ENCODE data around the gene SMARCD3.

The SMARCD3 gene

DNA sequence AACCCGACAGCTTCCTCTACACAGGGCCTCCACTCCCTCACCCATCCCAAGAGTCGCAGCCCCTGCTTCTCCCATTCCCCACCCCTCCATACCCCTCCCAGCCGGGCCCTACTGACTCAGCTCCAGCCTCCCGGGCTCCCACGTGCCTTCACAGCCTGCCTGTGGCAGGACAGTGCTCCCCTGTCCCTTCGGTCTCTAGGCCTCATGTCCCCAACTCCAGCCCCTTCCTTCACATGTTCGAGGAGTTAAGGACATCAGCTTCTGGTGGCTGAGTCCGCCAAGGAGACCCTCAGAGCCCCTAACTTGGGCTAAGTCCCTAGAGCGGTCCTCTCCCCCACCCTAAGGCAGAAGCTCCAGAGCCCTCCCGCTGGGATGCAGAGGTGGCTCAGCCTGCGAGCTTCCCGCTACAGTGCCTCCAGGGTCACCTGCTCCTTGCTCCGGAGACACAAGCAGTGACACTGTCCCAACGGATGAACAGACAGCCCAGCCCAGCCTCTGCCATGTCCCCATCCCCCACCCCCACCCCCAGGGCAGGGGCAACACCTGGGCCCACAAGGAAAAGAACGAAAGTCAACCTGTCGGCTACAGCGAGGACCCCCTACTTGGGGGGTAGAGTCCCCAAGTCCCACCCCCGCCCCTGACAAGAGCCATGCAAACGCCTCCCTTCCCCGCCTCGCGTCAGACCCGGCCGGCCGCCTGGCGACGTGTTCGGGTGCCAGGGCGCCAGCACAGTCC is 716 bp downstream of the SMARCD3 start:
- no peak for DNase-seq (ENCODE audit: low spot score)

DNA sequence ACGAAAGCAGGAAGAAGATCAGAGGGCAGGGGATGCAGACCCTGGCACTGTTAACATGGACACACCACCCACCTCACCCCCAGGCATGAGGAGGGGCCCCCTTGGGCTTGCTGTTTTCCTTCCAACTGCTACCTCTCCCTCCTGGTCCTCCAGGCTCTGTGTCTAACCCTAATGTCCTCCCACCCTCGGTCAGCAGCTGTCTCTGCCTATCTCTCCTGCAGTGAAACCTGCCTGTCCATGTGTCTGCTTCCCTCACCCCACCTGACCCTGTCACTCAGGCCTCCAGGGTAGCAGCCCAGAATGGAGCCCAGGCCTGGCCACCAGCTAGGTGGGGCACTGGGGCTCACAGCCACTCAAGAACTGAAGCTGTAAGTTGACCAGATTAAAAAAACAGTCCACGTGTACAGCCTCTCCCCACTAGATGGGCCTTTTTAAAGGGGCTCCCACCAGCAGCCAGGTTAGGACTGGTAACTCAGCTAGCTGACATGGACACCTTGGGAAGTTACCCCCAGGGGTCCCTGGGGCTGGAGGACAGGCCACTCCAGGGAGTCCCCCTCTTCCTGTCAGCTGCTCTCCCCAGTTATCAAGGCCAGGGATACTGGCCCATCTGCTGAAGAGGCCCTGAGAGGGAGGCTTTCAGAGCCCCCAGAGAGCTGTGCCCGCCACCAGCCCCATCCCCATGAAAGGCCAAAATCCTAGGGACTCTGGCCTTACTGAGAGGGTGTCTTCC is 1.5 kb downstream of the SMARCD3 start:
- DNase-seq (ENCODE audit: low spot score) = no peak

DNA sequence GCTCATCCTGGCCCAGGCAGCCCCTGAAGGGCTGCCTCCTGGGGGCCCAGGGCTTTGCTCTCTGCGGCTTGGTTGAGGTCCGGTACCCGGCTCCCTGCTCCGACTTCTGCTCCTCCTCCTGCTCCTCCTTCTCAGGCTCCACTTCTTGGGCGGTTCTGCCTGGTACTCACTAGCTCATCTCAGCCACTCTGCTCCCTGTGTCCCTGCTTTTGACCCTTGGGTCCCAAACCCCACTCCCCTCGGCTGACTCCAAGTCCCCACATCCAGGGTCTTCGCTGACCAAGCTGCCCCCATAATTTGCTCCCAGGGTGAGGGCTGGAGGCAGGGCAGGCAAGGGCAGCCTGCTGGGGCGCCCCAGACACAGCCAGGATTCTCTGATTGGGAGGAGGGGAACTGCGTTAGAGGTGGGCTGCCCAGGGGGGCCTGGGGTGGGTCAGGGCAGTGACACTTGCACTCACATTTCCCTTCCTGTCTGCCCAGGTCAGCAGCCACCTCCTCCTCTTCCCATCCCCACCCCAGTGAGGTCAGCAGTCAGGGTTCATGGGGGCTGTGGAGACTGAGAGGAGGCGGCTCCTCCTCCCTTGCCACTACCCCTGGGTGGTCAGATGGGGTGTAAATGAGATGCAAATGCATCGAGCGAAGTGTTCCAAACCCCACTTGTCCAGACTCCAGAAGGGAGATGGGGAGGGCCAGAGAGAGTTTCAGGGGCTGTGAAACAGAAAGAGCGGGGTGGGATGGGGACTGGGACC is 2.2 kb downstream of the SMARCD3 start:
- DNase-seq (ENCODE audit: low spot score) = no peak

DNA sequence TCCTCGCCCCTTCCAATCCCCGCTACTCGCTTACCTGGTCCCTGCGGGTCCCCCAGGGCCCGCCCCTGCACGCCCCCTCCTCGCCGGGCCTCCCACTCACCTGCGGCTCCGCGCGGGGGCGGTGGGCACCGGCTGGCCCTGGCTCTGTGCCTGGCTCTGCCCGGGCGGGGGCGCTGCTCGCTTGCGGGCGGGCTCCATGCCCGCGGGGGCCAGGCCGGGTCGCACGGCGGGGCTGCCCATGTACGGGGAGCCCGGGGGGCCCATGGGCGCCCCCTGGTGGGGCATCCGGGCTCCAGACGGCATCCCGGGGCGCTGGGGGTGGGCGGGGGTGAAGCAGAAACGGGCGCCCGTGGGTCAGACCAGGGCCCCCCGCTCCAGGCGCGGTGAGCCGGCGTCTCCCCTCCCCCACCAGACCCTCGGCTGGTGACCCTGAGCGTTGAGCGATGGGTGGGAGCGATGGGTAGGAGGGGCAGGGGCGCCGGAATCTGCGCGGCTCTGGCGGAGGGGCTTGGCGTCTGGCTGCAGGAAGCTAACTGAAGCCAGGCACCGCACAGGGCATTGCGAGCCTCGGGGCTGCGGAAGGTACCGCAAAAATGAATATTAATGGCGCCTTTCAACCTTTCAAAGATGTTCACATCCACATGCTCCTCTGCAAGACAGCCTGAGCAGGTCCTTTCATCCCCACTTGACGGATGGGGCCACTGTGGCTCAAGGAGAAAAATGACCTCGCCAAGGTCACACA is 3.0 kb downstream of the SMARCD3 start:
- DNase-seq (ENCODE audit: low spot score) = no peak

DNA sequence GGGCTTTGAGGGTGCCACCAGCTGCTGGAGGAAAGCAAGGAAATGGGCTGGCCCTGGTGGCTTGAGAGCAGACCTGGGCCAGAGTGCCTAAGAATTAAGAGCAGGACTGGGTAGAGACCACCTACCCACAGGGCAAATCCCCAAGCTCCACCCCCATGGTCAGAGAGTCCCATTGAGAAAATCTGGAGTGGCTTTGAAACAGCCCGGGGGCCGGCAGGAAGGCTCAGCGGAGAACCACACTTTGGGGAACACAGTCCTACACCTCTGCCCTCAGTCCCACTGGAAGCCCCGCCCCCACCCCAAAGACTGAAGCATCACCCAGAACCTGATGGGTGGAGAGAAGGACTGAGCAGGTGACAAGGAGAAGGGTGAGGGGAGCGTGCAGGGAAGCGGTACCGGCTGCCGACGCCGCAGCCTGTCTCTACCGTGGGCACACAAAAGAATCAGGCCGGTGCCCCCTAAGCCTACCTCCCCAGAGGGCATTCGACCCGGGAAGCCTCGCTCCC is 3.6 kb downstream of the SMARCD3 start:
- DNase-seq (ENCODE audit: low spot score) = no peak

DNA sequence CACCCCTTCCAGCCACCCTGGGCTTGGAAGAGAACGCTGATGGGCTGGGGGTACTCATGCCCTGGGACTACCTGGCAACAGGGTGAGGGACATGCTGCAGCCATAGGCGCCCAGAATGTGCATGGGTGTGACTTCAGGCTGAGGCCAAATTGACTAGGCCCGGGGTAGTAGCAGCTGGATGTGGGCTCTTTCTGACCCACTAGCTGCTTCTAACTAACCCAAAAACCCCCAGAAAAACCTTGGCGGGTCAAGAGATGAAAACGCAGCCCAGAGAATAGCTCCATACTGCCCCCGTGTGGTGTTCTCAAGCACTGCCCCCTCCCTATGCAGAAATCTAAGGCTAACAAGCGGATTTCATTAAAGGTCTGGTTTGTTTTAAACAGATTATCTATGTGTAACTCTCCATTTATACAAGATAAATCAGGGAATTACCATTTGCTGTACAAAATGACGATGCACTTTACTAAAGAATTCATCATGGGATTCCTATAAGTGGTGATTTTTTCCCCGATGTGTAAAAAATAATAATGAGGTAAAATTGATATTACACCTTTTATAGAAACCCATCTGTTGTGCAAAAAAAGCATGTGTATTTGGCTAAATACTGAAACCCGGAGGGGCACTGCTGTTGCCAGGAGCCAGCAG is 4.2 kb downstream of the SMARCD3 start:
- peak; percentile 66 for DNase-seq (ENCODE audit: low spot score)

DNA sequence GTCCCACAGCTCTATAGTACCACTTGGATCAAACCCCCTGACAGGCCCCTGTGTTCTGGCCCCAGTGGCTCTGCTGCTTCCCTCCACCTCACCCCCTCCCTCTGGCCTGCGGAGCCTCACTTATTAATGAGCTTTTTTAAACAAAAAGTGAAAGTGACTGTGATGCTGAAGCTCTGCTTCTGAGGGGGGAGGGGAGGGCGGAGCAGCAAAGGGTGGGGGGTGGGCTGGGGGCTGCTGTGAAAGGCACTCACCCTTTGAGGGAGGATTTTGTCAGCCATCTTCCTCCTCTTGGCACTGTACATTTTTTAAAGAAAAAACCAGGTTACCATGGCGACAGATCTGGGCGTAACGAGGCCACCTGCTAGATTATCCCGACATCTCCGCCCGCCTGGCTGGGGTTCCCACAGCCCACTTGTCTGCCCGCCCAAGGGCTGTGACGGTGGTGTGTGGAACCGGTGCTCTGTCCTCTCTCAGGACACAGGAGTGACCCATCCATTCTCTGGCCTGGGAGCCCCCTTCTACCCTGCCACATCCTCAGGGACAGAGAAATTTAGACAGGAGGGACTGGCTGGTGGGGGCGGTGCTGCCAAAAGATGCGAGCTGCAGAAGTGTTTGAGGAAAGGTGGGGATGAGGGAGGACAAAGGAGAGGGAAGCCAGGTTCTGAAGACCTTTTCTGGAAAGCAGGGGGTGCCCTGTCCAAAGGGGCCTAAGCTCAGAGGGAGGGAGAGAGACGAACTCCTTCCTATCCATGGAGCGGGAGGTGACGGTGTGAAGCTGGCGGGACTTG is 4.9 kb downstream of the SMARCD3 start:
- DNase-seq (ENCODE audit: low spot score) = no peak

DNA sequence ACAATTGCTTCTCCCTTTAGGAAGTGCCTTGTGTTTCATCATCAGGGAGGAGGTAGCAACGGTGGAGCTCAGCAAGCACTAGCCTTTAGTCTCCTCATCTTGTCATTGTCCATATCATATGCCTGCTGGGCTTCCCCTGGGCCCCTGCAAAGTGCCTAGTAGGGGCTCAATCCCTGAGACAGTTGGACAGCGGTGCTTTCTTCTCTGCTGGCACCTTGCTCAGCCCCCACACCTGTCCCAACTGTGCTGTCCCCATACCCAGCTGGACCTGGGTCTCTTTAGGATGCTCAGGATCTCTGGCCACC is 5.5 kb downstream of the SMARCD3 start:
- no peak for DNase-seq (ENCODE audit: low spot score)

DNA sequence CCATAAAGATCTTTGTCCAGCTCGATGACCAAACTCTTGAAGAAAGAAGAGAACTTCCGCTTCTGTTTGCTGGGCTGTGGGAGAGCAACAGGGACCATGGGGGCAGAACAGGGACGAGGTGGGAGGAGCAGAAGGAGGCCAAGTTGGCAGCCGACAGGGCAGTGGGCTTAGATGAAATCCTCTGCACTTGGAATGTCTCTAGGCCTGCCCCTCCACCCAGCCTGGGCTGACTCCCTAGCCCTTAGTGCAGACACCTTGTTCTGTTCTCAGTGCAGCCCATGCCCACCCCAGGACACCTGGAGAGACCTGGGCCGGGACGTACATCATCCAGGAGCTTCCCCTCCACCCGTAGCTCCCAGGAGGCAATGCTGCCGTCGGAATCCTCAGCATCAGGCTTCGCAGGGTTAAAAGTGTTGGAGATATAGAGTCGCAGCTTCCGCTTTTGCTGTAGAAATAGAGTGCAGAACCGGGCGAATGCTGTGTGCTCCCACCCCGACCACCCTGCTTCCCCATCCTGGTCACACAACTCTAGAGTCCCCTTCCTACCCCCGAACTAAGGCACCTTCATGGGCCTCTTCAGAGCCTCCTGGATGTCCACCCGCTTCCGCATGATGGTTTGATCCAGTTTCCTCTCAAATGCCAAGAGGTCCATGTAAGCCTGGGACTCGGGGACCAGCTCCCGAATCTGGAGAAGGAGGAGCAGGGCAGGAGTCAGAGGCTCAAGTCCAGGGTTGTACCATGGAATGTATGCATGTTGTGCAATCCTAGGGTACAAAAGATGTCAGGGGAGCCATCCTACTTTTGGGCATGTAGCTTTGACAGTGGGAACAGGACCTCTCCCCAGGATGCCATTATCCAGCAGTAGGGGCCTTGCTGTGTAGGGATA is 6.1 kb downstream of the SMARCD3 start:
- no peak for DNase-seq (ENCODE audit: low spot score)

DNA sequence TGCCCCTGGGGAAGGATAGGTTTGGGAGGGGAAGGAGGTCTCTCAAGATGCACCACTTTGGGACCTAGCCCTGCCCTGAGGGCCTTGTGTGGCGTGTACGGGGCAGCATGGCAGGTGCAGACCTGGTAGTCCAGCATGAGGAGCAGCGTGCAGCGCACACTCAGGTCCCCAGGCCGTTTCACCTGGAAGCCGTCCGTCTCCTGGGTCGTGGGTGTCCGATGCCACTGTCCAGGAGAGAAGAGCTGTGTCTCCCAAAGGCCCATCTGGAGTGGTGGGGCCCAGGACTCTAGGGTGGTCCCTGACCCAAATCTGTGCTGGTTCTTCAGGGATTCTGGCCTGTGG is 6.8 kb downstream of the SMARCD3 start:
- no peak for DNase-seq (ENCODE audit: low spot score)

DNA sequence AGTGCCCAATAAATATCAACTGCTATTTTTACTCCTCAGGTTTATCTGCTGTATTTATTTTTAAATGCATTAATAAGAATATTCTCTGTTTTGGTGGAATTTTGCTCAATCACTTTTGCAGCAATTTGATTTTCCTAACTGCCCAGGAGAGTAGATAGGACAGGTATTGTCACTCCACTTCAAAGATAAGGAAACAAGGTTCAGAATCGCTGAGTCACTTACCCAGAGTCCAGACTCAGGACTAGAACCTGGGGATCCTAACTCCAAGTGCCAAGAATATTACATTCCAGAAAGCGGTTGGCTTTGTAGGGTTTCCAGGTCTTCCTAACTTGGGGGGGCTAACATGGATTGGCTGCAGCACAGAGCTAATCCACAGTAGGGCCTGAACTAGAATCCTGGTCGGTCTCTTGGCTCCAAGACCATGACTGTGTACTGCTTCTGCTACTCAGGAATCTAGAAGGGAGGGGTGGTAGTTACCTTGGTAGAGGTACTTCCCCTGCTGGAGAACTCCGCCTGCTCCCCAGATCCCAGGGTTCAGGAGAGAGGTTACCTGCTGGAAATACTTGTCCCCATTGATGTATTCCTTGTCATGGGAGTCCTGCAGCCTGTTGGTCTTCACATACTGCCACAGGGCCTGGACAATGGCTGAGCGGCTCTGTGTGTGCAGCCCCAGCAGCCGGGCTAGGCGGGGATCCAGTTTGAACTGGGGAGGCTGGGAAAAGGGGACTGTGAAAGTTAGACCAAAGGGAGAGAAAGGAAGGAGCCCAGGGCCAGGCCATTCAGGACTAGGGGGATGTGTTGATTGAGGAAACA is 7.3 kb downstream of the SMARCD3 start:
- DNase-seq (ENCODE audit: low spot score) = no peak

DNA sequence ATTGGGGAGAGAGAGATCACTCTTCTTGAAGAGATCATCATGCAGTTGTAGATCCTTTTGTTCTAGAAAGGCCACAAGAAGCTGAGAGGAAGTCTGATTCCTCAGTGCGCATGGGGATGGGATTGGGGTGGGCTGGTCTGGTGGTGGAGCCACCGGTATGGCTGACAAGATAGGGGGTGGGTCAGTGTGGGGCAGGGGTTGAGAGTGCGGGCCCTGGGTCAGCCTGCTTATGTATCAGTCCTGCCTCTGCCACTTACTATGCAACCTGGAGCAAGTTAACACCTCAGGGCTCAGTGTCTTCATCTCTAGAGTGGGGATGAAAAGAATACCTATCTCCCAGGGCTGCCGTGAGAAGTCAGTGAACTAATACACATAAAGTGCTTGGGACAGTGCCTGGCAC is 8.0 kb downstream of the SMARCD3 start:
- no peak for DNase-seq (ENCODE audit: low spot score)

DNA sequence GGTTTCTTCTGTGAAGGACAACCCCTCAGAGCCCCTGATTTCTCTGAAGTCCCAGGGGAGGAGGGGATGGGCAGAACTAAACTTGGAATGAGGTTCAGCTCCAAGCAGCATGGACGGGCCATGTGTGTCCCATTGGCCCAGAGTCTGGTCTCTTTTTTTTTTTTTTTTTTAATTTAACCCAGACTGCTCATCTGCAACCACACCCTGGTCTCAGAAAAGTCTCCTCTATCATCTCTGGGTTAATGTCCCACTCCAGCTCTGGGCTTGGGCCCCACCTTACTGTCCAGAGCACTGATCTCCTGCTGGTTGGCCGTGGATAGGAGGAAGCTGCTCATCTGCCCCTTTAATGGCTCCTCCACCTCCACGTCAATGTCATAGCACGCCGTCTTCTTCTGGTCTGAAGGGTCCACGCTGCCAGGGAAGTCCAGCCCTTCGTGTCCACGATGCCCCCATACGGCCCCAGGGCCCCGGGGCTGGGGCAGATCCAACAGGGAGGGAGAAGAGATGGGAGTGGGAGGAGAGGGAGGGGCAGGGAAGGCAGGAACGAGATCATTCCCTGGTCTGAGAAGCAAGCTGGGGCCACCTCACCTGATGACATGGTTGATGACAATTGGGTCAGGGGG is 8.5 kb downstream of the SMARCD3 start:
- DNase-seq (ENCODE audit: low spot score) = no peak

DNA sequence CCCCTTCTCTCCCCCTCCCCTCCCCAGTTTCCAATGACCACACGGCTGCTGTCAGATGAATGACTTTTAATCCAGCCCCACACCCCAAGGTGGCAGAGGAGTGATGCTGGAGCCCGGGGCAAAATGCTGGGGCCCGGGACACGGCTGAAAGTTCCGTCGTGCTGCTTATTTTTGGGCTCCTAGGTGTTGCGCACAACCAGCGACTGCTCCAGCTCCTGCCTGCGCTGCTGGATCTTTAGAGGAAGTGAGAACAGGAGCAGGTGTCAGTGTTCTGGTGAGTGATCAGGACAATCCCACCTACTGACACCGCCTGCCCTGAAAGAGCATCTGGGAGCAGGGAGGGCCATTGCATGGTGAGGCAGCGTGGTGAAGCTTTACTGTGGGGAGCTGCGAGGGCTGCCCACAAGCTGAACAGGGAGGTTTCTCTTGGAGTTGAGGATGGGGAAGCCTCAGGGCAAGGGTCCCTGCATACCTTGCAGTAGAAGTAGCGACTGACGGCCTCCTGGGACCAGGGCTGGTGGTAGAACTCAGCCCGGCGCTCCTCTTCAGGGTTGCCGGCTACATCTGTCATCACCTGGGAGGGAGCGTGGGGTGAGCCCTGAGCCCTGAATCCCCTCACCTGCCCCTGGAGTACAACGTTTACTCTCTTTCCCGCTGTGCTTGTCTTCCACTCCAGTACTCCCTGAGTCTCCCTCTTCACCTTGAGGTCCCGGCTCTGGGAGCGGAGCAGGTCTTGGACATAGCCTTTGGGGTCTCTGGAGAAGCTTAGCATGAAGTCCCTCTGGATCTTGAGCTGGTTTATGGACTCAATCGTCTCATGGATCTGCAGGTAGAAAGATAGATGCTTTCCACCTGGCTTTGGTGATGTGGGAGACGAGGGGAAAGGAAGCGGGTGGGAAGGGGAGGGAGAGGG is 9.3 kb downstream of the SMARCD3 start:
- no peak for DNase-seq (ENCODE audit: low spot score)

DNA sequence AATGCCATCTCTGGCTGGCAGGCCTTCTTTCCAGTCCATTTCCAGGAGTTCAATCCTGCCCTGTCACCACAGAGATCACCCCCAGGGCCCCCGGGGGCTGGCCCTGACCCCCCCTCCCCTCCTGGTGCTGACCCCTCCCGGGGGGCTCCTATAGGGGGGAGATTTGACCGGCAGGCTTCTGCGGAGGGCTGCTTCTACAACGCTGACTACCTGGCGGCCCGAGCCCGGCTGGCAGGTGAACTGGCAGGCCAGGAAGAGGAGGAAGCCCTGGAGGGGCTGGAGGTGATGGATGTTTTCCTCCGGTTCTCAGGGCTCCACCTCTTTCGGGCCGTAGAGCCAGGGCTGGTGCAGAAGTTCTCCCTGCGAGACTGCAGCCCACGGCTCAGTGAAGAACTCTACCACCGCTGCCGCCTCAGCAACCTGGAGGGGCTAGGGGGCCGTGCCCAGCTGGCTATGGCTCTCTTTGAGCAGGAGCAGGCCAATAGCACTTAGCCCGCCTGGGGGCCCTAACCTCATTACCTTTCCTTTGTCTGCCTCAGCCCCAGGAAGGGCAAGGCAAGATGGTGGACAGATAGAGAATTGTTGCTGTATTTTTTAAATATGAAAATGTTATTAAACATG is 10.2 kb downstream of the SMARCD3 start:
- no peak for DNase-seq (ENCODE audit: low spot score)

DNA sequence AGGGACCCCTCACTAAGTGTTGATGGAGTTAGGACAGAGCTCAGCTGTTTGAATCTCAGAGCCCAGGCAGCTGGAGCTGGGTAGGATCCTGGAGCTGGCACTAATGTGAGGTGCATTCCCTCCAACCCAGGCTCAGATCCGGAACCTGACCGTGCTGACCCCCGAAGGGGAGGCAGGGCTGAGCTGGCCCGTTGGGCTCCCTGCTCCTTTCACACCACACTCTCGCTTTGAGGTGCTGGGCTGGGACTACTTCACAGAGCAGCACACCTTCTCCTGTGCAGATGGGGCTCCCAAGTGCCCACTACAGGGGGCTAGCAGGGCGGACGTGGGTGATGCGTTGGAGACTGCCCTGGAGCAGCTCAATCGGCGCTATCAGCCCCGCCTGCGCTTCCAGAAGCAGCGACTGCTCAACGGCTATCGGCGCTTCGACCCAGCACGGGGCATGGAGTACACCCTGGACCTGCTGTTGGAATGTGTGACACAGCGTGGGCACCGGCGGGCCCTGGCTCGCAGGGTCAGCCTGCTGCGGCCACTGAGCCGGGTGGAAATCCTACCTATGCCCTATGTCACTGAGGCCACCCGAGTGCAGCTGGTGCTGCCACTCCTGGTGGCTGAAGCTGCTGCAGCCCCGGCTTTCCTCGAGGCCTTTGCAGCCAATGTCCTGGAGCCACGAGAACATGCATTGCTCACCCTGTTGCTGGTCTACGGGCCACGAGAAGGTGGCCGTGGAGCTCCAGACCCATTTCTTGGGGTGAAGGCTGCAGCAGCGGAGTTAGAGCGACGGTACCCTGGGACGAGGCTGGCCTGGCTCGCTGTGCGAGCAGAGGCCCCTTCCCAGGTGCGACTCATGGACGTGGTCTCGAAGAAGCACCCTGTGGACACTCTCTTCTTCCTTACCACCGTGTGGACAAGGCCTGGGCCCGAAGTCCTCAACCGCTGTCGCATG is 11.0 kb downstream of the SMARCD3 start:
- no peak for DNase-seq (ENCODE audit: low spot score)

Measured in Ammon's horn (tissue), 1 donor.